Cardiac septum (tissue), 1 donor: ENCODE data around the gene MDGA2. TPM values are rescaled to one million over a fixed set of nuclear protein-coding genes. Genes with fewer than 3 reads are reported as not detected.

Source experiments
- DNase-seq: peaks from one replicate; pipeline ENCODE4 v3.0.0-alpha.2; 2020; ENCODE audit warnings: low spot score
- intact Hi-C: fragments of 100-400 bp; cut with DNase I; formaldehyde crosslinking; loops from one replicate; pipeline ENCODE4 v1.14.0; 2022
- long read RNA-seq: library from polyadenylated mRNA; unstranded; transcript quantifications from one replicate; pipeline ENCODE4 v2.0.0, GENCODE V29; 2021
- total RNA-seq: library from RNA; stranded (reverse); fragmentation: NEBNext Ultra II Directional; extraction: Animal tissue kit (Norgen Biotek cat#: 25700); gene quantifications from one replicate; pipeline ENCODE4 v1.2.1, GENCODE V29; 2021
- donor health status: DM: no; HTN: no; CAD: no.

The MDGA2 gene
- 0.19 TPM for total RNA-seq
- long read RNA-seq, partial matches to known transcripts, result 0 of 1 reads
- long read RNA-seq, other reads (novel, unspliced or antisense), result 1 of 1 reads

DNA sequence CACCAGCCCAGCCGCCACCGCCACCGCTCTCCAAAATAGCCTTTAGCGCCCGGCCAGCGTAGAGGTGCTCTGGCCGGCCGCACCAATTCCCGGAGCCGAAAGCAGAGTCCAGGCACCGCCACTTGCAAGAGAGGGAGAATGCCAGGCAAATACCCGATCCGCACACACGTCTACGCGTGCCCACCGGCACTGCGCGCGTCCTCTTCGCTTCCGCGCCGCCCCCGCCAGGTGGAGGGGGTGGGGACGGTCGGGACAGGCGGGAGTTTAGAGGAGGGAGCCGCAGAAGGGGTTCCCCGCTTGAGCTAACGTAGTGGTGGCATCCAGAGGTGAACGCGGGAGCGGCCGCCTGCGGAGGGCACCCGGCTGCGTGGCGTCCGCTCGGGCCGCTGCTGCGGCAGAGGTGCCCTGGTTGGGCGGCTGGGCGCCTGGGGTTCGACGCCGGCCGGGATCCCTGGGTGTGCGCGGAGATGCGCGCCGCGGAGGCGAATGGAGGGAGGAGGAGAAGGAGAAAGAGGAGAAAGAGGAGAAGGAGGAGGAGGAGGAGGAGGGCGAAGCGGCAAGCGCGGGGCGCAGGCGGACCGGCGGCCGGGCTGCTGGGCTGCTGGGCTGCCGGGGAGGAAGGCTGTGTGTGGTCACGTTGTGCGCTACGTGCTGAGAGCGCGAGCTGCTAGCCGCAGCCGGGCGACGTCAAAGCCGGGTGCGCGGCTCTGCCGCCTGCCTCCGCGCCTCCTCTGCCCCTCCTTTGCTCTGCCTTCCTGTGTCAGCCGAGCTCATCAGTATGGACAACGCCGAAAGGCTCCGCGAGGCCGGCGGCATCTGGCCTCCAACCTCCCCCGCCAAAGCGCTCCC is at the start of gene MDGA2:
Gene MDGA2 (minus strand): TSS at position 140 of the 849 bp plus-strand sequence.
- intact Hi-C loops, result no loop called here
- no peak for DNase-seq

DNA sequence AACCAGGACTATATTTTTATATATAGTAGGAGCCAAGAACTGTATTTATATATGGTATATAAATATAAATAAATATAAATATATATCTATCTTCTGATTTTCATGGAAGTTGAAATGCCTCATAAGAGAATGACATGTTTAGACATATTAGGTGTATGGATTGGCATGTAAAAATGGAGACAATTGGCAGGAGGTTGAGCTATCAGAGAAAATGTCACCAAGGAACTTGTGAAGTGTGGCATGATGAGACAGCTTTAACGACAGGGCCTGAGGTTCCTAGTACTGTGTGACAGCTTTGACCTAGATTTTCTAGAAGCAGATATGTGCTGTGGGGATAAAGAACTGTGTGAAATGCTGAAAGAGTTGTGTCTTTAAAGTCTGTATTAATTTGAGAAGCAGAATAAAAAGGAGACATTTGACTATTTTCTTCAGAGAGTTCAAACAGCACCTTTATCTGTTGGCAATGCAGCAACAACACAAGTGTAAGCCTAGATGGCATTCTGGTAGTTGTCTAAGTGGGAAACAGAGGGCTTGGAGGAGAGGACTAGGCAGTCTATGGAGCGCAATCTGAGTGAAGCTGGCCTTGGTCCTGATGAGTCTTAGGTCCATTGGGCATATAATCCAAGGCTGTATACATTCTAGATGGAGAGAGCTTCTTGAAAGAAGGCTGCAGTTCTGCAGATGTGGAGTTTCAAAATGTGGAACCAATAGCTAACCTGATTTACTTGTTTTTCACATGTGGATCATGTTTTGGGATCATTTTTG is 47.7 kb upstream of the MDGA2 start:
- intact Hi-C loops, result no loop called here
- DNase-seq, result no peak

GRCh38 chr14:47720281-47720680 is 44.9 kb upstream of the MDGA2 start:
- intact Hi-C loops, result no loop called here
- no peak for DNase-seq

DNA sequence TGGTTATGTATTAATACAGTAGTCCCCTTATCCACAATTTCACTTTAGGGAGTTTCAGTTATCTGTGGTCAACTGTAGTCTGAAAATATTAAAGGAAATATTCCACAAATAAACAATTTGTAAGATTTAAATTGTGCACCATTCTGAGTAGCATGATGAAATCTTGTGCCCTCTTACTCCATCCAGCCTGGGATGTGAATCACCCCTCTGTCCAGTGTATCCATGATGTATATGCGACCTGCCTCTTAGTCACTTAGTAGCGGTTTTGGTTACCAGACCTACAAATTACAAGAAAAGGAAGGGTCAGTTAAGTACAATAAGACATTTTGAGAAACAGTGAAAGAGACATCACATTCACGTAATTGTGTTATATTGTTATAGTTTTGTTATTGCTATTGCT is 39.9 kb upstream of the MDGA2 start:
- DNase-seq, result no peak
- intact Hi-C loops, result no loop called here

GRCh38 chr14:47710581-47710980 is 35.2 kb upstream of the MDGA2 start:
- no peak for DNase-seq
- intact Hi-C loops, result no loop called here

DNA sequence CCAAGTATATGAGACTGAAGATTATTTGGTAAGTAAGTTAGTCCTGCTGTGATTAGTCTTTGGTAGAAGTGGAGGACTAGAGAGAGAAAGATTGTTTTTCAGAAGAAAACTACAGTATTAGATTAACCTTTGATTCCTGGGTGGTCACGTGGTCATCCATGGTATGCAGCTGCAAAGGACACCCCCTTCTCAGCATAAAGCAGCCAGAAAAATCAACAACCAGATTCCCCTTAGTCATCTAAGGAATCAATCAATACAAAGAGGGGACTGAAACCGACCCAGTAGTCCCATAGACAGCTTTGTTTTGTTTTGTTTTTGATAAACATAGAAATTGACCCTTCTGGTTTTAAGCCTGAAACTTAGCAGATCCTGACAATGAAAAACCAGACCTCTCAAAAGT is 30.3 kb upstream of the MDGA2 start:
- DNase-seq, result no peak
- intact Hi-C loops, result no loop called here

DNA sequence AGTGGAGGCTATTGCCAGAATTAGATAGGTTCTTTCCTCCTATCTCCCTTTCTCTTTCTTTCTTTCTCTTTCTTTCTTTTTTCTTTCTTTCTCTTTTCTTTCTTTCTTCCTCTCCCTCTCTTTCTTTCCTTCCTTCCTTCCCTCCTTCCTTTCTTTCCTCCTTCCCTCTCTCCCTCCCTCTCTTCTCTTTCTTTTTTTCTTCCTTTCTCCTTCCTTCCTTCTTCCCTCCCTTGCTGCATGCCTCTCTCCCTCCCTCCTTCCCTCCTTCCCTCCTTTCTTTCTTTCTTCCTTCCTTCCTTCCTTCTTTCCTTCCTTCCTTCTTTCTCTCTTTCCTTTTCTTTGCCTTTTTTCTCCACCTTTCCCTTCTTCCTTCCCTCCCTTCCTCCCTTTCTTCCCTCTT is 16.4 kb upstream of the MDGA2 start:
- intact Hi-C loops, result no loop called here
- DNase-seq, result no peak

DNA sequence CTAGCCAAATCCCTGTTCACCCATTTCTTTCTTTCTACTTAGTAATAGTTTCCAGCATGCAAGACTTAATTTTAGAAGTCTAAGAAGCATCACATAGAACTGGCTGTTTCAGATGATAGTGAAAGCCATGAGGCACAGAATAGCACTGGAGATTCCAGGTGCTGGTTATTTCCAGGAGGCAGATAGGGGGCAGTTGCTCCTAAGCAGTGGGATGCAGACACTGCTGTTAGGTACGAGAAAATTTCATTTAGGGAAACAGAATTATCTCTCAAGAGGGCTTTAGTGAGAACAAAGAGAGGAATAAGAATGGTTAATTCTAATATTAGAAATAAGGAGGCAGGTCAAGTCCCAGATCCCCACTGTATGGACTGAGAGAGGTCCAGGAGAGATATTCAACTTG is 3.6 kb upstream of the MDGA2 start:
- intact Hi-C loops, result no loop called here
- no peak for DNase-seq

- no peak for DNase-seq
- intact Hi-C loops, result no loop called here
Observed at GRCh38 chr14:47678157-47678556, 2.8 kb upstream of the MDGA2 start.

GRCh38 chr14:47676315-47676617 is 861 bp upstream of the MDGA2 start:
- intact Hi-C loops, result no loop called here
- no peak for DNase-seq

DNA sequence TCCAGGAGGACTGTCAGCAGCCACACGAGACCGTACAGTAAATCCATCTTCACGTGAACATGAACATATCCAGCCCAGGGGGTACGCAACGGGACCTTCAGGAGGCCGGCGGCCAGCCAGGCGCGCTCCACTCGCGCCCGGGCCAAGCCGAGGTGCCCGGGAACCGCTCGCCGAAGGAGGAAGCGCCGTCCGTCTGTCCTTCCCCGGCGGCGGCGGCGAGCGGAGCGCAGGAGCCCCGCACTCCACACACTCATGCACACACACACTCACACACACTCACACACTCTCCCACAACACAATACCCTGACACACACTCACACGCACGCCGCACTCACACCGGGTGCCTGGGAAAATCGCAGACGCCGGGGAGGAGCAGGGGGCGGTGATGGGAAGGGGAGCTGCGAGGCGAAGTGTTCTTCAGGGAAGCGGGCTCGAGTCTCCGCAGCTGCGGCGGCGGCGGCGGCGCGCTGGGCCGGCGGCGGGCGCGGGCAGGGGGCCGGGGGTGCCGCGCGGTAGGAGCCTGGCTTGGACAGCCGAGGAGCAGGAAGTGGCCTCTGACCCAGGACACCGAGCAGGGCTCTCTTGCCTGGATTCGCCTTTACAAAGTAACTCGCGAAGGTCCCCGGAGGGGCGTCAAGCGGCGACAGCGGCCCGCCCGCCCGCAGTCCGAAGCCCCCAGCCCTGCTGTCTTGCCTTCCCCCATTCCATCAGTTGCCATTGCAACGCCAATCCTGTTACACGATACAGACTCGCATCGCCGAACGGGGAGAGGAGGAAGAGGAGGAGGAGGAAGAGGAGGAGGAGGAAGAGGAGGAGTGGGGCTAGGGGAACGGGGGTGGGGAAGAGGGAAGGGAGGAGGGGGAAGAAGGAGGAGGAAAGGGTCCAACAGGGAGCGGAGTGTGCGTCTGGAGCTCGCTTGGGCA is 601 bp downstream of the MDGA2 start:
- intact Hi-C loops, result no loop called here
- DNase-seq, result no peak

GRCh38 chr14:47674148-47674542 is 1.3 kb downstream of the MDGA2 start:
- intact Hi-C loops, result no loop called here
- no peak for DNase-seq

GRCh38 chr14:47665337-47666134 is 9.9 kb downstream of the MDGA2 start:
- no peak for DNase-seq
- intact Hi-C loops, result no loop called here

GRCh38 chr14:47662466-47662865 is 12.9 kb downstream of the MDGA2 start:
- intact Hi-C loops, result no loop called here
- DNase-seq, result no peak

GRCh38 chr14:47660158-47660557 is 15.2 kb downstream of the MDGA2 start:
- intact Hi-C loops, result no loop called here
- no peak for DNase-seq

DNA sequence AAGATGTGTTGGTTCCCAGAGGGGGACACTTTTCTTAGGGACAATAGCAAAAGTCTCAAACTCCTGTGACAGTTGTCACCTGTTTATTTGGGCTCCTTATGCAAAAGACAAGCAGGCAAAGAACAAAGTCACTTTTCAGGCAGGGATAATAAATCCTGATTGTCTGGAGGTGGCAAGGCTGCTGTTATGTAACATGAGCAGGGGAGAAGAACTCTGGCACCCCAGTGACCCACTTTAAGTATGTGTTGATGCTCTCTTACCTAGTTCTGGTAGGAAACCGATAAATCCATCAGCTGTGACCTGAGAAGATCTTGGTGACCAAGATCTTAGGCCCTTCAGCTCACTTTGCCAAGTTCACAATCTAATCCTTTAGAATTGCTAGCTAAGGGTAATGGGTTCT is 17.4 kb downstream of the MDGA2 start:
- intact Hi-C loops, result no loop called here
- DNase-seq, result no peak

DNA sequence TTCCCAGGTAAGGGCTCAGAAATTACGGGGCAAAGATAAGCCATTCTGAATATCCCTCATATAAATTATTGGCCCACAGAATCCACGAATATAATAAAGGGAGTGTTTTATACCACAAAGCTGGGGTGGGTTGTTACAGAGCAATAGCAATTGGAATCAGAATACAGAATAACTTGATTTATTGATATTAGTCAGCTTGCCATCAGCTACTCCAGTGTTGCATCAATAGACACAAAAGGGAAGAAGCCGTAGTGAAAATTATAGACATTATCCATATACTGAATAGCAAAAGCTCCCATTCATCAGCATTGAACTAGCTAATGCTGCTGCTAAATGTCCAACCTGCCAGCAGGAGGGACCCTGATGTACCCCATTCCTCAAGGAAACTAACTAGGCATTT is 18.3 kb downstream of the MDGA2 start:
- DNase-seq, result no peak
- intact Hi-C loops, result no loop called here

GRCh38 chr14:47651337-47651736 is 24.1 kb downstream of the MDGA2 start:
- intact Hi-C loops, result no loop called here
- no peak for DNase-seq

GRCh38 chr14:47637753-47638152 is 37.7 kb downstream of the MDGA2 start:
- intact Hi-C loops, result no loop called here
- DNase-seq, result no peak
